Loucy (cell line): ENCODE results near the gene LRRC71.

Experiments
- EZH2phosphoT487 ChIP-seq: fragments of 200-600 bp; IDR thresholded peaks from 2 replicates; pipeline ENCODE4 v1.6.1; 2018; ENCODE audit warnings: antibody characterized with exemption, mild to moderate bottlenecking, moderate library complexity, borderline replicate concordance
- TF ChIP-seq, protein P1 (sequence below): fragments of 200-600 bp; sonication (generic); conservative IDR thresholded peaks from 2 replicates; pipeline ENCODE4 v1.5.1; 2014; ENCODE audit warnings: mild to moderate bottlenecking, antibody characterized with exemption, low read length

GRCh38 chr1:156973417-156973816, 53.0 kb downstream of the LRRC71 start:
- TF ChIP-seq, protein P1, sequence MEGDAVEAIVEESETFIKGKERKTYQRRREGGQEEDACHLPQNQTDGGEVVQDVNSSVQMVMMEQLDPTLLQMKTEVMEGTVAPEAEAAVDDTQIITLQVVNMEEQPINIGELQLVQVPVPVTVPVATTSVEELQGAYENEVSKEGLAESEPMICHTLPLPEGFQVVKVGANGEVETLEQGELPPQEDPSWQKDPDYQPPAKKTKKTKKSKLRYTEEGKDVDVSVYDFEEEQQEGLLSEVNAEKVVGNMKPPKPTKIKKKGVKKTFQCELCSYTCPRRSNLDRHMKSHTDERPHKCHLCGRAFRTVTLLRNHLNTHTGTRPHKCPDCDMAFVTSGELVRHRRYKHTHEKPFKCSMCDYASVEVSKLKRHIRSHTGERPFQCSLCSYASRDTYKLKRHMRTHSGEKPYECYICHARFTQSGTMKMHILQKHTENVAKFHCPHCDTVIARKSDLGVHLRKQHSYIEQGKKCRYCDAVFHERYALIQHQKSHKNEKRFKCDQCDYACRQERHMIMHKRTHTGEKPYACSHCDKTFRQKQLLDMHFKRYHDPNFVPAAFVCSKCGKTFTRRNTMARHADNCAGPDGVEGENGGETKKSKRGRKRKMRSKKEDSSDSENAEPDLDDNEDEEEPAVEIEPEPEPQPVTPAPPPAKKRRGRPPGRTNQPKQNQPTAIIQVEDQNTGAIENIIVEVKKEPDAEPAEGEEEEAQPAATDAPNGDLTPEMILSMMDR: no peak
- TF ChIP-seq EZH2phosphoT487: no peak
